NCI-H1048 (cell line): ENCODE measurements around the gene TIAM2.
"Not testable (repeated sequence)": the region's sequence is repeated elsewhere in the genome, so short reads cannot be mapped to it uniquely, and the experiment has no call there.

Experiments
- DNase-seq: peaks from one replicate; lab custom pipeline; 2025; lab: John Stamatoyannopoulos, UW

The TIAM2 gene

DNA sequence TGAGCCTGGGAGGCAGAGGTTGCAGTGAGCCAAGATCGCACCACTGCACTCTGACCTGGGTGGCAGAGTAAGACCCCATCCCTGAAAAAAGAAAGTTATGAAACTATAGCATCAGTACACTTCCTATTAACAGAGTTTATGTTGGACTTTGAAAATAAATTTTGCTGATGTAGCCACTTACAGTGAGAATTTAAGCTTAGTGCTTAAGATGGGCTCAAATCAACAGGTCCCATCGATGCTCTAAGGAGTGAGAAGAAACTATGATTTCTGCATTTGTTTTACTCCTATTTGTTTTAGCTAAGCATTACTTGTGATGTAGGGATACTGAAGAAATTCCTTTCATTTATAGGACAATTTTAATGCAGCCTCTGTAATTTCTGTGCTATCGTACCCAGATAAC, 175.4 kb downstream of the TIAM2 start:
- no peak for DNase-seq

DNA sequence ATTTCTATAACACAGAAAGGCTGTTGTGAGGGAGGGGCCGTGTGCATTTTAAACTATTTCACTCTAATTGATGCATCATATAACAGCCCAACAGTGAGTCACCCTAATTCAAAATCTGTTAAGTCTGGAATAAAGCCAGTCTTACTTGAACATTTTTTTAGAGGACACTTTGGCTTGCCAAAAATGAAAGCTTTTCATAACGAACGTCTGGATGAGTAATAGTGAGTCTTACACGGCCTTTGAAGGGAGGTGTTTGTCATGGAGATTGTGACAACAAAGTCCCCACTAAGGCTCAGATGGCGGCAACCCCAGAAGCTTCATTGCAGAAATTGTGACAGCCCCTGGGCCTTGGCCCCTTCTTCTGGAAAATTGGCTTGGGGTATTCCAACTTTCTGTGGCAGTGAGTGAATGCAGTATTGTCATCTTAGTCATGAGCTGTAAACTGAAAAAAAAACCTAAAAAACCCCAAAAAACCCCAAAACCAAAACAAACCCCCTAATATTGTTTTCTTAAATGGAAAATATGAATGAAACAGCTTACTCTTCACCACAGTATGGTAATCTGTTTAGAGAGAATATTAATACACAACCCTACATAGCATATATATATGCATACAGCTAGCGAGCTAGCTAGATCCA, 176.1 kb downstream of the TIAM2 start:
- DNase-seq, result peak; percentile 34

DNA sequence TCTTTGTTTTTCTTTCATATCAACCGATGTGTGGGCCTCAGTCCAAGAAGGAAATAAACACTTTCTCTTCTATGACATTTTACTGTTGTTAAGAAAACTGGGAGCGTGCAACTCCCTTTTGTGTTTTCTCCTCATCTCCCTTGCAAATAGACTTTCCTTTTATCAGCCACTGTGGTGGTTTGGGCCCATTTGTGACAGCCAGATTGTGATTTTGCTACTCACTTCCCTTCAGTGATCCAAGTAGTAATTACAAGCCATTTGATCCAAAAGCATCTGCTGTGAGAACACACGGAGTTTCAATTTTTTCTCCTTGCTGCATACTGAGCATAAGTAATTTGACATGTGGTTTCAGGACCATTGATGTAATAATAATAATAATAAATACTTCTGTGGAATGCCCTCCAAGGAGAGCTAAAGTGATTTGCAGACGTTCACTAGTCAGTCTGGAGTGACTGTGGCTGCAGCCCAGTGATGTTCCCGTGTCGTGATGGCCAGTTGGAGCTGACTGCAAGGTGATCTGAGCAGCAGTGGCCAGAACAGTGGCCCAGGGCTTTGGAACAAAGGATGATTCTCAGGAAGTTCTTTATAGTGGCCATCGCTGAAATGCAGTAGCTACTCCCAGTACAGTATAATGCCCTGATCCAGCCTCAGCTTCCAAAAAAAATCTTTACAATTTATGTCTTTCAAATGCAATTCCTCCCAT, 176.8 kb downstream of the TIAM2 start:
- no peak for DNase-seq

DNA sequence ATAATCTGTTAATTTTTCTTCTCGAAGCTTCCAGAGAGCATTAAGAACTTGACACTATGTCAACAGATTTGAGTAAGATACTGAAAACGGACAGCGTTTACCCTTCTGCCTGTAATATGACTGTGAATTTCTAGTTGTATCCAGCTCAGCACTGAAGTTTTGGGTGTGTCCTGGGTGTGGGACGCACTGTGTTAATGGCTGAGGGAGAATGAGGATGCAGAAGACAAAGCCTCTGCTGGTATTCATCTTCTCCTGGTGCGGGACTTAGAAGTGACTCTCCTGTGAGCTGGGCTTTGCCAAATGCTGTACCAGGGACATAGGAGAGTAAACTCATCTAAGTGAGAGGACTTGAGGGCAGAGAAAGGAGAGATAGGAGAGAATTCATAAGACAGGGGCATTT, 178.4 kb downstream of the TIAM2 start:
- no peak for DNase-seq

DNA sequence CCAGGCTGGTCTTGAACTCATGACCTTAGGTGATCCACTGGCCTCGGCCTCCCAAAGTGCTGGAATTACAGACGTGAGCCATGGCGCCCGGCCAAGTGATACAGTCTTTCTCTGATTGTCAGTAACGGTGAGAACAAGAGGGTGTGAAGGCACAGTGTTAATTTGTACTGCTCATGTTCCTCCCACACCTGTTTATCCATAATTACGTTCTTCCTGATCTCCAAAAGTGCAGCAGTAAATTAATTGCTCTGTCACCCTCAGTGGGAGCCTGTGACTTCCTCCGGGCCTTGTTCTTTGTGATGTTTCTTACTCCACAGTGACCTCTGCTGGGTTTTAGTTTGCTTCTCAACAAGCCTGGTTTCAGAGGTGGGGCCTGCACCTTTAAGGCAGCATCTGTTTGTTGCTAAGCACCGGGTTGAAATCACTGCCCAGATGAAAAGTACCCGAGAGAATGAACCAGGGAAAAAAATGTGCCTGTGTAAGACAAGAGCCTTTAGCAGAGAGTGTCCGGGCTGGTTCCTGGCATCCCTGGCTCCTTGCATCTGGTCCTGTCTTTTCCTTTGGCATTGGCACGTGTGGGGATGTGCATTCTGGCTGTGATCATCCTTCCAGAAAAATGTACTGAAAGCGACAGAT, 179.6 kb downstream of the TIAM2 start:
- peak; percentile 49 for DNase-seq

DNA sequence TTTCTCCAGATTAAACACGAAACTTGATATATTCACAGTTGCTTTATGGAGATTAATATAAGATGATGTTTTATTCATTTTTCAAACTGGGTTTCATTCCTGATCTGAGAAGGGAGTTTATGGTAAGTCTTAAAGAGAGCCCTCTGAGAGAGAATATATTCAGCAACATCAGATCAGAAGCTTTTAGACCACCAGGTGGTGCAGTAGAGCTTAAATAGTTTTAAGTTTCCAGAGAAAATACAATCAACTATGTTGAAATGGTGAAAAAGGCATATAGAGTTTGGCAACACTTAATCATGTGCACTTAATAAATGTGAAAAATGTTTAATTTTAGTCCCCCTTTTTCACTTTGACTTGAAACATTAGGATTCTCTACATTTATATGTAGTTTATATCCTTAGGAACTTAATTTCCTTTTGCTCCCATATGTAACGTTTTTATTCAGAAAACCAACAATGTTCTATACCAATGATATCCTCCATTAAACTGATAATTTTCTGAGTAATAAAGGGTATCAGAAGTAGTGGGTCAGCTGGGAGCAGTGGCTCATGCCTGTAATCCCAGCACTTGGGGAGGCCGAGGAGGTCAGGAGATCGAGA, 182.3 kb downstream of the TIAM2 start:
- peak; percentile 32 for DNase-seq

DNA sequence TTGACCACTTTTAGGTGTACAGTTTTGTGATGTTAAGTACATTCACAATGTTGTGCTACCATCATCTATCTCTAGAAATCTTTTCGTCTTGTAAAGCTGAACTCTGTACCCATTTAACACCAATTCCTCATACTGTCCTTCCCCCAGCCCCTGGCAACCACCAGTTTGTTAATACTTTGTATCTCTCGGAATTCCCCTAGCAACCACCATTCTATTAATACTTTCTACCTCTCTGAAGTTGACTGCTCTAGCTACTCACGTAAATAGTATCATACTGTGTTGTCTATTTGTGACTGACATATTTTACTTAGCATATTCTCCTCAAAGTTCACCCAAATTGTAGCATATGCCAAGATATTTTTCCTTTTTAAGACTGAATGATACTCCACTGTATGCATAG, 186.4 kb downstream of the TIAM2 start:
- DNase-seq, result no peak

DNA sequence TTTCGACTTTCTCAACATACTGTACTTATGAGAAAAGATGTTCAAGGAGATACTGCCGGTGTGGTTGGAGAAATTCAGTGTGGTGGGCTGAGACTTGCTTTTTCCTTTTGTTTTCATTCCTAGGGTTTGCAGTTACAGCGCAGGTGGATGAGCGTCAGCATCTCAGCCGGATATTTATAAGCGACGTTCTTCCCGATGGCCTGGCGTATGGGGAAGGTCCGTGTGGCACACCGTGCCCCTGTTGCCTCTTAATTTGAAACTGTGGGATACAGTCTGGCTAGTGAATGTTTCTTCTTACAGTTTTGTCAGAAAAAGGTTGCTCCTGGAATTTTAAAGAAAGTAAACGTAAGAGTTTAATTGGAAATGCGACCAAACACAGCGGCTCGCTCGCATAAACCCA, 187.0 kb downstream of the TIAM2 start:
- DNase-seq, result no peak

DNA sequence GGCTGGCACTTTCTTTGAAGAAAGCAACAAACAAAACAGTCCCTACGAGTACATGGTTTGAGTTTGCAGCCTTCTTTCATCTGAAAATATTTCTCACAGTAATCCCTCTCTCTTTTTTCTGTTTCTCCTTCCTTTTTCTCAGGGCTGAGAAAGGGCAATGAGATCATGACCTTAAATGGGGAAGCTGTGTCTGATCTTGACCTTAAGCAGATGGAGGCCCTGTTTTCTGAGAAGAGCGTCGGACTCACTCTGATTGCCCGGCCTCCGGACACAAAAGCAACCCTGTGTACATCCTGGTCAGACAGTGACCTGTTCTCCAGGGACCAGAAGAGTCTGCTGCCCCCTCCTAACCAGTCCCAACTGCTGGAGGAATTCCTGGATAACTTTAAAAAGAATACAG, 188.0 kb downstream of the TIAM2 start:
- no peak for DNase-seq

DNA sequence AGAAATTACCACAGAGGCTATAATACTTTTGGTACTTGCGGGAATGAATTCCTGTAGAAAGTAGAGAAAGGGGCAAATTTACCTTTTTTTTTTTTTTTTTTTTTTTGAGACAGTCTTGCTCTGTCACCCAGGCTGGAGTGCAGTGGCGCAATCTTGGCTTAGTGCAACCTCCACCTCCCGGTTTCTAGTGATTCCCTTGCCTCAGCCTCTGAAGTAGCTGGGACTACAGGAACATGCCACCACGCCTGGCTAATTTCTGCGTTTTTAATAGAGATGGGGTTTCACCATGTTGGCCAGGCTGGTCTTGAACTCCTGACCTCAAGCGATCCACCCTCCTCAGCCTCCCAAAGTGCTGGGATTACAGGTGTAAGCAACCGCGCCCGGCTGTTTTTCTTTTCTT, 189.9 kb downstream of the TIAM2 start:
- not testable (repeated sequence) for DNase-seq

DNA sequence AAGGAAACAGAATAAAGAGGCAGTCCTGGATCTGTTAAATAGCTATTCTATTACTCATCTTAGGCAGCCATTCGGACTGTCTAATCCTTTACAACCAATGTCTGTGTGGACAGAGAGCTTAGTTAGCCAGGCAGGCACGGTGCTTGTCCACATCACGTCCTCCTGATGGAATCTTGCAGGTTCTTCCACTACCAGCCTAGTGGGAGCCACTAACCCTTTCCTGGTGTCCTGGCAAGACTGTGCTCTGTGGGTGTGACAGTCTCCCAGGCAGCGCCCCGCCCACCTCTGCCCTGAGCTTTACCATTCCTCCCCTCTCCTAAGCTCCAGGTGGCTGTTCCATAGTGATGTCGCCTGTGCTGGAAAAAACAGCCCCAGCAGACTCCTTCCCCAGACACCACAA, 190.4 kb downstream of the TIAM2 start:
- no peak for DNase-seq

DNA sequence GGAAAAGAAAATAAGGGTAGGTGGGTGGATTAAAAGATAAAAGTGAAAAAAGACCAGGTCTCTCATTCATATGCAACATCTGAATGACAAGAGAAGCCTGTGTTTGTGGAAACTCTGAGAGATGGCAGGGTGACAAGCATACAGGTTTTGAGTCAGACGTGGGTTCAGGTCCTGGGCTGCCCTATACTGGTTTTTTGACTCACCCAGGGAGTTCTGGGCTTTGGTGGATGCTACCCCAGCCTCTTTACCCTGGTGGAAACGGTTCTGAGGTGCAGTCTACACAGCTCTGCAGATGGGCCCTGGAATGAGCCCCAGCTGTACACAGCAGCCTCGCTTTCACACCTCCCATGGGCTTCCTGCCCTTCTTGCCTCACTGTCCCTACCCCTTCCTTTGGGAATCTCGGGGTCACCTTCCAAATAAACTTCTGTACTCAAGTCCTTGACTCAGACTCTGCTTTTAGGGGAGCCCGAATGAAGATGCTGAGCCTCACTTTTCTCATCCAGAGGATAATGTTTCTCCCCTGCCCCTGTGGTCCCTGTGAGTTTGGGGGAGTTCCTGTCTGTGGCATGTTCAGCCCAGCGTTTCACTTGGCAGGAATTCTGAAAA, 191.0 kb downstream of the TIAM2 start:
- DNase-seq, result no peak

DNA sequence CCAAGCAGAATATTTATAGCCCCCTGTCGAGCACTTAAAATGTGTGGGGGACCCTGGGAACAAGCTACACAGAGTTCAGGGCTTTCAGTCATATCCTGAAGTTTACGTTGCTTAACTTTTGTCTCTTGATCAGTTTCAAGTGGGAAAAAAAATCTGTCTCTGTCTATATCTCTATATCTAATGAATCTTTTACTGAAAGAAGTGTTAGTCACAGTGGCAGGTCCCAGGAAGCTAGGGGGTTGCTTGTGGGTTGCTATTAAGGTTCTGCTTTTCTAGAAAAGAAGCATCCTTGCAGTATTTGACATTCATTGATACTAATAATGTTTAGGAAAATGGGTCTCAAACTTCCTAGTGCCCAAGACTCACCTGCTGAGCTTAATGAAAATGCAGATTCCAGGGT, 192.0 kb downstream of the TIAM2 start:
- DNase-seq, result no peak

DNA sequence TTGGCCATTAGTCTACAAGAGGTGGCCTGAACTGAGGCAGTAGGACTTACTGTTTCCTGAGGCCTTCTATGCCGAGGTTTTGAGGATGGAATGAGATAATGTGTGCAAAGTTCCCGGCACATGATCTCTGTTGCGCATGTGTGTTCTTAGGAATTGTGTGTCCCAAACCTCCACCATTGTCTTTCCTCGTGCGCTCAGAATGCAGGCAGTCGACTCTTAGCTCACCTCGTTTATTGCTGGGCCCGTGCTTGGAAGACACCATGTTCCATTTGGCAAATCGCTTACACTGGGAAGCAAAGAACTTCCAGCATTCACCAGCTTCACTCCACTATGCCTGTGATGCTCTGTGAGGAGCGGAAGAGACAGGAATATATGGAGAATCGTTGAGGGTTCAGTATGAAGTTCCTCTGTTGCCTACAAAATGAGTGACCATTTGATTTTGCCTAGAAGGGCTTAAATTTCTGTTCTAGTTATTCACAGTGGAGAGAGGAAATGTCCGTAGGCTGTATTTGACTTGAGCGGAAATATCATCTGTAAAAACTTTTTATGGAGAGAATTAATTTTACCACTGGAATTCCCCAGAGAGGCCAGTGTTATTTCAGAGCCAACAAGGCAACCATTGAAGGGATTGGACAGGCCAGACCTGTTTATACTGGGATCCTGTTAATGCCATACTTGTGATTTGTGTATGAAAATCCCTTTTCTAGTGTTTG, 193.0 kb downstream of the TIAM2 start:
- DNase-seq, result no peak

DNA sequence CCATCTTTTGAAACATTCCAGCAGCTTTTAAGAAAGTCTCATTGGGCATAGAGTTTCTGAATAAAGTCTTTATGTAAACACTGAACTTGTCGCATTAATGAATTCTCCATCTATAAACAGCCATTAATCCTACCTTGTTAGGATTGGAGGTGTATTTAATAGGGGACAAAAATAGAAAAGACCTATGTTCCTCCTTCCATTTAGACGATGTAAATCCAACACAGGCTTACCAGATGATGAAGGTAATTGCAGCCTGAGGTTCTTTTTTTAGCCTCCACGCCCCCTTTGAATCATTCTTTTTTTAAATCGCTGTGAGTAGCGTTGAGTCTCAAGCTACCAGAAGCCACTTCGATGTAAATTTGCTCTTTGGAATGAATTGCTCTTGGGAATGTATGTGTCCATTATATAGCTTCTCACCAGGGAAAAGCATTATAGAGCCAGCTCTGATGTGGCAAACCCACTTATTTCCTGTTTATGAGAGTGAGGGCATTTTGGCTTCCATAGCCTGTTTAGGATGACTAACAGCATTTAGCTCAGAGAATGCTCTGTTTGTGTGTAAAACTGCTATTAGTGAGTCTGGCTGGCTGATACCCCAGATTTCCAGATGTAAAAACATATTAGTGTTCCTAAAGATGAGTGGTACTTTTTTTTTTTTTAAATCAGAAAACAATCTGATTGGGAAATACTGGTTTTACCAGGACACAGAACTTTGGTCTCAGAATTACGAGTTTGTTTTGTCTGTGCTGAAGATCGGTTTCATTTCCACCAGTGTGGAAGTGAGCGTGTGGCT, 193.8 kb downstream of the TIAM2 start:
- no peak for DNase-seq

DNA sequence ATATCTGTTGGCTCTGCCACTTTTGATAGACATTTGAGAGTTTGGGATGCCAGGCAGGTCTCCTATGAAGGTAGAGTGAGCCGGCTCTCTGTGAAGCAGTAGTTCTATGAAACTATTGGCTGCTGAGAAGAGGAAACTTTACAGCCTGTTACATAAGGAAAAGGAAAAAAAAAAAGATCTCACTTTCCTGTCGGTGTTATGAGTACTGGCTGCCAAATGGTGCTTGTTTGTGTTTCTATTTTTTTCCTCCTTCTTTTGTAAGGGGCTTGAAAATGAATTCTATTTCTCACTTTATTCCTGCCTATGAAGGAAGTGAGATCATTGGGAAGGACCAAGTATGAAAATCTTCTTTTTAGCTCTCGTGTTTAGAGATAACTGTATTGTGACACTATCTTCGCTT, 195.6 kb downstream of the TIAM2 start:
- DNase-seq, result no peak

DNA sequence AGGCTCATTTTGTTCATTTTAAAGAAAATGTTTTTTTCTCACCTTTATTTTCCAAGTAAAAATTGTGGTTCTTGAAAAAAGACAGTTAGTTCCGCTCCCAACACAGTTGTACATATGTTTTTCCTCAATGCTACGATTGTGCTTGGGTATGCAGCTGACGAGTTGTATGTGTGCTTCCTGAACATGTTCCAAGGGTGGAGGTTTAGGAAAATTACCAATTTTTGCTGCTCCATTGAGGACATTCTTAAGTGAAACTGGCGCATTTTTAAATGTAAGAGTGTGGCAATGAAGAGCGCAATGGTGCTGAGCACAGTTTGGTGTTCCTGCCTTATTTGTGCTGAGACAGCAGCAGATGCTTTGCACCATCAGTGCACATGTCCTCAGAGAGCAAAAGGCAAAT, 198.4 kb downstream of the TIAM2 start:
- DNase-seq, result no peak

DNA sequence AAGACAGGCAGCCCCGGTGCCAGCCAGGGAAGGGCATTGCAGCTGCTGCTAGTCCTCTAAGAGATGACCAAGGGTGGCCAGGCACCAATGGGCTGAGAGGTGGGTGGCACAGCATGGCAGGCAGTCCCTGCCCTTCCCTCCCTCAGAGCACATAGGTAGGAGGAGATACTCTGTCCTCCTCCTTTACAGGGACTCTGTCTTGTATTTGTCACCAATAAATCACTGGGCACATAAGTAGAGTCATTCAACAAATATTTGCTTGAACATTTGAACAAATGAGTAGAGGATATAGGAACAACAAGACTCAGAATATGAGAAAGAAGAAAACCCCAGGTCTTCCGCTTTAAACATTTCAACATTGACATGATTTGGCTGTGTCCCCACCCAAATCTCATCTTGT, 199.3 kb downstream of the TIAM2 start:
- DNase-seq, result no peak

DNA sequence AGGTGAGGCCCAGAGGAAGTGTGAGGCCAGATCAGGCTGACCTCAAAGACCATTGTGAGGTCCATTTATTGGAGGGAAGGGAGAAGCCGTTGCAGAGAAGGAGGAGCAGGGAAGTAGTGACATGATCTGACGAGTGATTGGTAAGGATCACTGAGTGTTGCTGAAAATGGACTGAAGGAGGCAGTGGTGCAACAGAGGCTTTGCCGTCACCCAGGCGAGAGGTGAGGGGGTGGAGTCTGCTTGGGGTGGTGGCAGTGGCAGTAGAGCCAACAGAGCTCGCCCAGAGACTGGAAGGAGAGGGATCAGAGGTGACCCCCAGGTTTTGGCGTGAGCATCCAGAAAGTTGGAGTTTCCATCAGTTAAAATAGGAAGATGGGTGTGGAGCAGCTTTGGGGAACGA, 200.8 kb downstream of the TIAM2 start:
- DNase-seq, result no peak

DNA sequence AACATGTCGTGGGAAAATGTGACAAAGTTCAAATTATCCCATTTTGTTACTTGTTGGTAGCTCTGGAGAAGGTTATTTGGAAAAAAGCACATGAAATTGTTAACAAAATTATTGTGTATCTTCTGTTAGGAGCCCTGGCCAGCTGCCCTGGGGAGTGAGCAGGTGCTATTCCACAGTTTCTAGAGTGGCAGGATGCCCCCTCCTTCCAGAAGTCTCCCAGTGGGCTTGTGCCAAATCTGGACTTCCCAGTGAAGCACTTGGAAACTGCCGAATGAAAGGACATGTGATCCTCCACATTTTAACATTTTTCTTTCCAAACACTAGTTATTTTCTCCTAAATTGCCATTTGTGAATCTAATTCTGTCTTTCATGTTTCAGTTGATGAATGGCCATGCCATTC, 201.8 kb downstream of the TIAM2 start:
- no peak for DNase-seq

DNA sequence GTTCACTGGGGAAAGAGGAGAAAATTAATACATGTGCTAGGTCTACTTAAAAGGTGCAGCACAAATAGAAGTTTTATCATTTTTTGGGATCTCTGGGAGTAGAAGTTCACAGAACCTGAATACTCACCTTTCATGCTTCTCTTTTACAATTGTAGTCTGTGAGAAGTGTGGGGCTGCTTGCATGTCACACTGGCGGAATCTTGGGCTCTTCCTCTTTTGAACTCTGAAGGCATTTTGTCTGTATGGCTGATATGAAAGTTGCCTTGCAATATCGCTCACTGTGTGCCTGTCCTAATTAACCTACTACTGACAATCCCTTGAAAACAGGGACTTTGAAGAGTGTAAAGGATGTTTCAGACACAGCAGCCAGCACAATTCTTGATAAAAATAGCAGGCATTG, 202.8 kb downstream of the TIAM2 start:
- no peak for DNase-seq
